LNCaP clone FGC (cell line): Measurements from ENCODE around the gene MAGOH.

Experiments used
- DNase-seq: peaks from one replicate; pipeline ENCODE4 v3.0.0-alpha.2; 2011; ENCODE audit warnings: low read depth
- H3K4me3 ChIP-seq: 2 replicates; pipeline ENCODE4 v1.5.1; 2011; ENCODE audit warnings: mild to moderate bottlenecking, low read depth, low read length, control low read depth
- CTCF ChIP-seq: IDR thresholded peaks from 2 replicates; pipeline ENCODE4 v1.5.1; 2012; ENCODE audit warnings: mild to moderate bottlenecking; ENCODE audit not compliant: control insufficient read depth, insufficient read depth; ENCODE audit errors: extremely low read depth

The MAGOH gene

GRCh38 chr1:53250325-53250724 is 12.0 kb upstream of the MAGOH start:
- no peak for DNase-seq
- no peak overlapping the region for H3K4me3 ChIP-seq
- TF ChIP-seq CTCF: no peak

DNA sequence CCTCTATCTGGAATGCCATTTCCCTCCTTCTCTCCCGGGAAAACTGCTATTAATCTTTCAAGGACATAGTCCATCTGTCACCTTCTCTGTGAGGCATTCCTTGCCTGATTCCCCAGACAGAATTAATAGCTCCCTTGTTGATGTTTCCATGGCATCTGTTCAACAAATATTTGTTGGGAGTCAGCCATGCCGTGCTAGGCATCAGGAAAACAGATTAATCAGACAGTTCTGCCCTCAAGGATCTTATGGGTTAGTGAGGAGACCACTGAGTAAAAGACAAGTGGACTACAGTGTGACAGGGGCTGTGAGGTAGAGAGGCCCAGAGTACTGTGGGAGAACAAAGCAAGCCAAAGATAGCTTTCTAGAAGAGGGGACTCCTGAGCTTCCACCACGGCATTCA is 11.4 kb upstream of the MAGOH start:
- DNase-seq: no peak
- H3K4me3 ChIP-seq: no peak overlapping the region
- no peak for TF ChIP-seq CTCF

DNA sequence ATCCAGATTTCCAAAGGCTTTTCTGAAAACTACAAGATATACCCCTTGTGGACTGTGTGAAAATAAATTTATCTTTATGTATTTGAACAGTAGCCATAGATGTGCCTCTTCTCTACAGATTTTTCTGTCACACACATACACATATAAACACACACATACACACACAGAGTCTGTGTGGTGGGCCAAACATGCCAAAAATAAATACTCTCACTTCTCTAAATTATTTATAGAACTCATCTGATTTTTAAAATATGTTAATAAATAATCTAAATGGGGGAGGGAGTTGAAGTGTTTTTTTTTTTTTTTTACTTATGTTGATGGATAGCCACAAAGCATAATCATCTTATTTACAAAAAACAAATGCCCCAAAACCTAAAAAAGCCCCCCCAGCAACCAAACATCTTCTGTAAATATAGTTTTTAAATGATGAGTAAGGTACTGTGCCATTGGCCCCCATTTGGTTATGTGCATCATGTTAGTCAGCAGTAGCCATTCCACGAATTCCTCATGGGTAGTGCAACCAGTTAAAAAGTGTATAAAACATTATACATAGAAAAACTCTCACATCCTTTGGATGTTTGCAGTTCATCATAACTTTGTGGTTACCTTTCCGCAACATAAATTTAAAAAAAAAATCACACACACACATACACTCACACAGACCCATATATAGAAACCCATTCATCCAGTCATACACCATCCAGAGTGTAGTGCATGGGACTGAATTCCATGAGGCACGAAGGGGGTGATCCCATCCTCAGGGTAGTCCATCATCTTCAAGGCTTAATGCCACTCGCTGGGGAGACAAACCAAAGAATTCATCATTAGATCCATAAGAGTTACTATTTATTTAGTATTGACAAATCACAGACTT is 8.2 kb upstream of the MAGOH start:
- no peak for DNase-seq
- no peak for TF ChIP-seq CTCF
- no peak overlapping the region for H3K4me3 ChIP-seq

- H3K4me3 ChIP-seq: no peak overlapping the region
- no peak for DNase-seq
- no peak for TF ChIP-seq CTCF
Measured at GRCh38 chr1:53244141-53244540, 5.8 kb upstream of the MAGOH start.

DNA sequence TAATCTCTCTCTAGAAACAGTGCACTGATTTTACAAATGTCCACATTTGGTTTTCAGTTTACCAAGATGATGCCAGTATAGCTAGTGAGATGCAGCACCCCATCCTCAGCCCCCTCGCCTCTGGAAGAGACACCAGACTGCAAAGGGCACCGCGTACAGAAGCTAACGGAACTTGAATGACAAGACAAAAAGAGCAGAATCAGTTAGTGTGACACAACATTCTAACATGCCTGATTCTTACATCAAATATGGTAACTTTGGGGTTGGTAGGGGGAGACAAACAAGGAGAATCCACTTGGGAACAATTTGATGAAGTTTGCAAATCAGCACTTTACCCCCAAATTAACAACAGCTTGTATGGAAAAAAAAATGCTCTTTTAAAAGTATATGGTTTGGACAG is 4.1 kb upstream of the MAGOH start:
- TF ChIP-seq CTCF: no peak
- H3K4me3 ChIP-seq: no peak overlapping the region
- no peak for DNase-seq

GRCh38 chr1:53241828-53242227 is 3.5 kb upstream of the MAGOH start:
- TF ChIP-seq CTCF: no peak
- no peak for DNase-seq
- H3K4me3 ChIP-seq: no peak overlapping the region

DNA sequence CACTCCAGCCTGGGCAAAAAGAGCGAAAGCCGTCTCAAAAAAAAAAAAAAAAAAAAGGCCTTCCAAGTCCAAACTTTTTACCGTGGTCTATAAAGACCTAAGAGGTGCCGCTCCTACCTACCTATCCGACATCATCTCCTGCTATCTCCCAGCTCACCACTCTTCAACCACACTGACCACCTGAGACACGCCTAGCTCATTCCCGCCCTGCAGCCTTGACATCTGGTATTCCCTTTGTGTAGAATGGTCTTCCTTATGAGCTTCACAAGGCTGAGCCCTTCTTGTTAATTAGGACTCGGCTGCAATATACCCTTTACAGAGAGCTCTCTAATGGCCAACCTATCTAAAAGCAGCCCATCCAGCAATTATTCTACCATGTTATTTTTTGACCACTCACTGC is 680 bp downstream of the MAGOH start:
- TF ChIP-seq CTCF: no peak
- peak overlapping the region; percentile 95 for H3K4me3 ChIP-seq
- no peak for DNase-seq
